Ecto neural progenitor cell (in vitro differentiated cells): ENCODE data around the gene LRRC17.
"Not testable (repeated sequence)": the region's sequence is repeated elsewhere in the genome, so short reads cannot be mapped to it uniquely, and the experiment has no call there.

Experiments used
- DNase-seq: peaks from one replicate; pipeline ENCODE4 v3.0.0-alpha.2; 2018; ENCODE audit warnings: low spot score

Gene LRRC17

DNA sequence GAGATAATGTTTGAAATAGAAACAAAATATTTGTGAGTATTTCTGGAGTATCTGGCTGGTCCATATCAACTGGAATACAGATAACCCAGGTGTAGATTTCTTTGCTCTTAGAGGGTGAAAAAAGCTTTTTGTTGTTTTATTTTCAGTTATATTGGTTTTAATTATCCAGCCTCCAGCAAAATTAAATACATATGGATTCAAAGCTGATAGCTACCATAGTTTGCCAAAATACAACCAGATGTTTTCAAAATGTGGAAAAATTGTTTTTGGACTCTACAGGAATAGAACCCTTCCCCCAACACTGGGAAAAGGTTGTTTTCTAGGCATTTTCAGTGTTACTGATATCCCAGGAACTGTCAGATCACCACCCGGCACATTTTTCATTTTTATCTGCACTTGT is 30.1 kb downstream of the LRRC17 start:
- DNase-seq = no peak

DNA sequence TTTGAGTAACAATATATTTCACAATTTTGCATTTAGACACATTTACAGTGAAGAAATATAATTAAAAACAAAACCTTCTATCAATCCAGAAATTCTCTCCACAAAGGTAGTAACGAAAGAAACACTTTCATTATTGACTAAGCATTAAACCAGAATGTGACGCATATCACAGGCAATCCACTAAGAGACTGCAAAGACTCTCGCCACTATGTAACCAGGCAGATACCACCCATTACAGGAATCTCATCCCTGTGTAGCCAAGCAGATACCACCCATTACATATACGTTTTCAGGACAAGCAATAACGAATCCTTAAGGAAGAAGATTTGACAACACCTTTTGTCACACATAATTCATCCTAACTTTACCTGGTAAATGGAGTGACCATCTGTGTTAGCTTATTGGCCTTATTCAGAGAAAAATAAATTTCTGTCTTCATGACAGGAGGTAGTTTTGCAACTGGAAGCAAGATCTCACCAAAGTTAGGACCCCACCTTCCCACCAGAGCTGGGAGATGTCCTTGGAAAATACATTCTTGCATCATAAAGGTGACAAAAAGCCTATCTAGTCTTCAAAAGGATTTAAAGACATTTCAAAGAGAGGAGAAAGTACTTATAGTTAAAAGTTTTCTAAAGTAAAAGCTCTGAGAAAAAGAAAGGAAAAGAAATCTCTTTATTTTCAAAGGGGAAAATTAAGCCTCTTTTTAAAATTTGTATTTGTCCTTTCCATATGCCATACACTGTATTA is 30.8 kb downstream of the LRRC17 start:
- DNase-seq = no peak

DNA sequence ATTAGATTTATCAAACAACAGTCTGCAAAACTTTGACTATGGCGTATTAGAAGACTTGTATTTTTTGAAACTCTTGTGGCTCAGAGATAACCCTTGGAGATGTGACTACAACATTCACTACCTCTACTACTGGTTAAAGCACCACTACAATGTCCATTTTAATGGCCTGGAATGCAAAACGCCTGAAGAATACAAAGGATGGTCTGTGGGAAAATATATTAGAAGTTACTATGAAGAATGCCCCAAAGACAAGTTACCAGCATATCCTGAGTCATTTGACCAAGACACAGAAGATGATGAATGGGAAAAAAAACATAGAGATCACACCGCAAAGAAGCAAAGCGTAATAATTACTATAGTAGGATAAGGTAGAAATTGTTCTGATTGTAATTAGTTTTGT is 31.4 kb downstream of the LRRC17 start:
- DNase-seq = no peak

DNA sequence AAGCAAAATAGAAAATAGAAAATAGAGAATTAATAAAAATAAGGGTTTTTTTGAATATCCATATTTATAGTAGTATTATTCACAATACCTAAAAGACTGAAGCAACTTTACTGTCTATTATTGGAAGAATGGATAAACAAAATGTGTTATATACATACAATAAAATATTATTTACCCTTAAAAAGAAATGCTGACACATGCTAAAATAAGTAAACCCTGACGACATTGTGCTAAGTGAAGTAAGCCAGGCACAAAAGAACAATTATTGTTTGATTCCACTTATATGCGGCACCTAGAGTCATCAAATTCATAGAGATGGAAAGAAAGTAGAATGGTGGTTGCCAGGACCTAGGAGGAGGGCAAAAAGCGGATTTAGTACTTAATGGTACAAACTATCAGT is 39.0 kb downstream of the LRRC17 start:
- DNase-seq = no peak

DNA sequence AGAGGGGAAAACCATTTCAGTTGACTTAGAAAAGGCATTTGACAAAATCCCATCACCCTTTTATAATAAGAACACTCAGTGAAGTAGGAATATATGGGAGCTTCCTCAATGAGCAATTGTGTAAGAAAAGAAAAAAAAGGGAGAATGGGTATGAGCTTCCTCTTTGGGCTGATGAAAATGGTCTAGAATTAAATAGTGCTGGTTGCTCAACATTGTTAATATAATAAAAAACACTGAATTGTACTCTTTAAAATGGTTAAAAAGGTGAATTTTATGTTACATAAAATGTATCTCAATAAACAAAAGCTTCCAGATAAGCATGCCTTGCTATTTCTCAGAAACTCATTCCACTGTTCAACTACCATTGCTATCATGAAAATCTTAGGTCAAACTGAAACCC is 40.6 kb downstream of the LRRC17 start:
- no peak for DNase-seq

DNA sequence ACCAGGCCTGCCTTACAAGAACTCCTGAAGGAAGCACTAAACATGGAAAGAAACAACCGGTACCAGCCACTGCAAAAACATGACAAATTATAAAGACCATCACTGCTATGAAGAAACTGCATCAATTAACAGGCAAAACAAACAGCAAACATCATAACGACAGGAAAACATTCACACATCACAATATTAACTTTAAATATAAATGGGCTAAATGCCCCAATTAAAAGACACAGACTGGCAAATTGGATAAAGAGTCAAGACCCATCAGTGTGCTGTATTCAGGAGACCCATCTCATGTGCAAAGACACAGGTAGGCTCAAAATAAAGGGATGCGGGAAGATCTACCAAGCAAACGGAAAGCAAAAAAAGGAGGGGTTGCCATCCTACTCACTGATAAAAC is 41.6 kb downstream of the LRRC17 start:
- DNase-seq = not testable (repeated sequence)

DNA sequence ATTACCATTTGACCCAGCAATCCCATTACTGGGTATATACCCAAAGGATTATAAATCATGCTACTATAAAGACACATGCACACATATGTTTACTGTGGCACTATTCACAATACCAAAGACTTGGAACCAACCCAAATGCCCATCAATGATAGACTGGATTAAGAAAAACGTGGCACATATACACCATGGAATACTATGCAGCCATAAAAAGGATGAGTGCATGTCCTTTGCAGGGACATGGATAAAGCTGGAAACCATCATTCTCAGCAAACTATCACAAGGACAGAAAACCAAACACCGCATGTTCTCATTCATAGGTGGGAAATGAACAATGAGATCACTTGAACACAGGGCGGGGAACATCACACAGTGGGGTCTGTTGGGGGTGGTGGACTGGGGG is 45.2 kb downstream of the LRRC17 start:
- not testable (repeated sequence) for DNase-seq

DNA sequence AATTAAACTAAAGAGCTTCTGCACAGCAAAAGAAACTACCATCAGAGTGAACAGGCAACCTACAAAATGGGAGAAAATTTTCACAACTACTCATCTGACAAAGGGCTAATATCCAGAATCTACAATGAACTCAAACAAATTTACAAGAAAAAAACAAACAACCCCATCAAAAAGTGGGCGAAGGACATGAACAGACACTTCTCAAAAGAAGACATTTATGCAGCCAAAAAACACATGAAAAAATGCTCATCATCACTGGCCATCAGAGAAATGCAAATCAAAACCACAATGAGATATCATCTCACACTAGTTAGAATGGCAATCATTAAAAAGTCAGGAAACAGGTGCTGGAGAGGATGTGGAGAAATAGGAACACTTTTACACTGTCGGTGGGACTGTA is 49.2 kb downstream of the LRRC17 start:
- DNase-seq = not testable (repeated sequence)

DNA sequence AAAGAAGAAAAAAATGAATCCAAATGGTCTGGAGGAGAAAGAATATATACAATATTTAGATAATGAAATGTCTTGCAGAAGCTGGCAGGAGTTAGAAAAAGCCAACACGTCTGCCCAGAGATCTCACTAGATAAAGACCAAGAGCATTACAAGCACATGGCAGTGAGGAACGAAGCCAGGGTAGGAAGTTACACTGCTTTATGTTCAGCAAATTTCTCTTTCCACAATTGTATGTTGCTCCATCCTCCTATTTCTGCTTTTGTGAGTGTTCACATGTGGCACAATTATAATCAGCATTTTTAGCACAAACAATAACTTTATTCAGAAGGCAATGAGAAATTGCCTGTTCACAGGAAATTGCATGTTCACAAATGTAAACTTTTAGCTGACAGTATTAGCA is 53.7 kb downstream of the LRRC17 start:
- DNase-seq = no peak

DNA sequence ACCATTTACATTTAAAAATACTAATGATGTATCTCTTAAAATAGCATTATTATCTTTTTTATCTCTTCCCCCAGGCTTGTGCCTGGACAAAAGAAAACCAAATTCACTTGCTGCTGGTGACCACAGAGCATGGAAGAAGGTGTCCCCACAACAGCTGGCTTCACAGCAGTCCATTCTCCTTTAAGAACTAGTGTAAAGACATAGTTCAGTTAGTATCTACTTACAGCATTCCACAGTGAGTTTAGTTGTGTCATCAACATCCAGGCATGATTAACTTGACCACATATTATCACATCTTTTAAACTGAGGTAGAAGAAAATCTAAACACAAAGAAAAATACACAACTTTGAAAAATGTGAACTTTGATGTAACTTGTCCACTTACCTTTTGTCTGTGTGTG is 55.0 kb downstream of the LRRC17 start:
- no peak for DNase-seq

DNA sequence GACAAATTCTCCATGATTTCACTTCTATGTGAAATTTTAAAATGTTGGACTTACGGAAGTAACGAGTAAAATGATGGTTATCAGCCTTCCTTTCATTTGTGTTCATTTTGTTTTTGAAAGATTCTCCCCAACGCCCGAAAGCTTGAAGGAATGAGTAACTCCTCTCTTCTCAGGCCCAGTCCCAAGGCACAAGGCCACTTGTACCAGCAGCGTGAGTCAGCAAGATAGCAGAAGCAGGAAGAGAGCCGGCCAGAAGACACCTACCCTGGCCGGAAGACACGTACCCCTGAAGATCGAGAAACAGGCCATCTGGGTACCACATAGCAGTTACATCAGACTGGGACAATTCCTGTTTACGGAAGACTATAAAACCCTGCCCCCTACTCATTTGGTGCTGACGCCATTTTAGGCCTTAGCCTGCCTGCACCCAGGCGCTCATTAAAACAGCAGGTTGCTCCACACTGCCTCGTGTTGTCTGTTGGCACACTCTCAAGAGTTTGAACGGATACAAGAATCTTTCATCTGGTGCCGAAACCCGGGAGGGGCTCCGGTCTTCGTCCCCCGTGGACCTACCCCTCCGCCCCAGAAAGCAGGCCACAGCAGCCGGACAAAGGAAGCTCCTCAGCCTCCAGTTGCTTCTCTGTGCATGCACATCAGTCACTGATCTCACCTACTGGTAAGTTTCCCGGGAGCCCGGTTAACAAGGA is 60.4 kb downstream of the LRRC17 start:
- DNase-seq = no peak

DNA sequence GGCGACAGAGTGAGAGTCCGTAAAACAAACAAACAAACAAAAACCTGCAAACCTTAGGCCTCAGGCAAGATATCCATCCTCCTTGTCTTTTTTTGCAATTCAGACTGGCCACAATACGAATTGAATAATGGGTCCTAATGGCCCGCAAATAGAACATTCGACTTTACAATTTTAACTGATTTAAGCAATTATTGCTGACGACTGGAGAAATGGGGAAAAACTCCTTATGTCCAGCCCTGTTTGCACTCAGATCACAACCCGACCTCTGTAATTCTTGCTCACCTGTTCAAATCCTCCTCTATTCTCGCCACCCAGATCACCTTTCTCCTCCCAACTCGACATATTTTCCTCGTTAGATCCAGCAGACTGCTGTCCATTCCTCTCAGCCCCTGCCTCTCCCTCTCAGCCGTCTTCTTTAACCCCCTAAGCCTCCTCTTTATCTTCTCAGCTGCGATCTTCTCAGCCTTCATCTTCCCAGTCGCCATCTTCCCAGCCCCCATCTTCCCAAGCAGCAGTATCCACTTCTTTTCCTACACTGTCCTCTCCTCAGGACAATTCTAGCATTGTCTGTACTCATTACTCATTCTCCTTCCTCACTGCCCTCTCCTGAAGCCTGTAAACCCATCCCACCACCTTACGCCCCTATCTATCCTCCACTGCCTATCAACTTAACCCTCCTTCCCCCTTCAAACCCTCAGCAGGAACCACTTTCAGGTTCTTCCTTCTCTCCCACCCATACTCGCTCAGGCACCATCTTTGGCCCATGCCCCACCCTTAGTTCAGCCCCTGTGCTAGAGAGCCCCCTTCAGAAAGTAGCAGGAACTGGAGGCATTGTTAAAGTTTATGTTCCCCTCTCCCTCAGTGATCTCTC is 61.8 kb downstream of the LRRC17 start:
- no peak for DNase-seq

DNA sequence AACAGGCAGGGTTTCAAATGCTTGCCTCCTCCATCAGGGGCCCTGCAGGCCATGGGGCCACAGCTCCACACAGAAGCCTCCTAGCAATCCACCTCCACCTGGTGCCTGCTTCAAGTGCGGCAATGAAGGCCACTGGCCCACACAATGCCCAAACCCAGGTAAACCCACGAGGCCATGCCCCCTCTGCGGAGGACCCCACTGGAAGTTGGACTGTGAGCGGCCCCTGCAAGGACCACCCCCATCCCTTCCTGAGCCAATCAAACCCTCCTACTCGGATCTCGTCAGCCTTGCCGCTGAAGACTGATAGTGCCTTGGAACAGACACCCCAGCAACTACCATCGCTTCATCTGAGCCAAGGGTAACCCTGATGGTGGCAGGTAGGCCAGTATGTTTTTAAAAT is 63.1 kb downstream of the LRRC17 start:
- no peak for DNase-seq

DNA sequence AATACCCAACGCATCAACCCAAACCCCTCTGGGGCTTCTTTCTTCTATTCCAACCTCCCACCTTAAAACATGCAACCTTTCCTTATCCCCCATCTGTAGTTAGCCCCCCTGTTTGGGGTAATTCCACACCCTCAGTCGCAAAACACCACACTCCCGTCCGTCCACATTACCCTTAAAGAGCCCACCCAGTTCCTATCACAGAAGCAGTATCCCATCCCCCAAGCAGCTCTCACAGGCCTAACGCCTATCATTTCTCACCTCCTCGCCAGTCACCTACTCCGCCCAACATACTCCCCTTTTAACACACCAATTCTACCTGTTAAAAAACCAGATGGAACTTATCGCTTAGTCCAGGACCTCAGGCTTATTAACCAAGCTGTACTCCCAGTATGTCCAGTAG is 63.7 kb downstream of the LRRC17 start:
- DNase-seq = no peak

DNA sequence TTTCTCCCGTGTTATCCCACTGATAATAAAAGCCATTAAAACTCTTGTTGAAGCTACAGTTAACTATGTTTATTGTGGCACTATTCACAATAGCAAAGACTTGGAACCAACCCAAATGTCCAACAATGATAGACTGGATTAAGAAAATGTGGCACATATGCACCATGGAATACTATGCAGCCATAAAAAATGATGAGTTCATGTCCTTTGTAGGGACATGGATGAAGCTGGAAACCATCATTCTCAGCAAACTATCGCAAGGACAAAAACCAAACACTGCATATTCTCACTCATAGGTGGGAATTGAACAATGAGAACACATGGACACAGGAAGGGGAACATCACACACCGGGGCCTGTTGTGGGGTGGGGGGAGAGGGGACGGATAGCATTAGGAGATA is 64.8 kb downstream of the LRRC17 start:
- not testable (repeated sequence) for DNase-seq

DNA sequence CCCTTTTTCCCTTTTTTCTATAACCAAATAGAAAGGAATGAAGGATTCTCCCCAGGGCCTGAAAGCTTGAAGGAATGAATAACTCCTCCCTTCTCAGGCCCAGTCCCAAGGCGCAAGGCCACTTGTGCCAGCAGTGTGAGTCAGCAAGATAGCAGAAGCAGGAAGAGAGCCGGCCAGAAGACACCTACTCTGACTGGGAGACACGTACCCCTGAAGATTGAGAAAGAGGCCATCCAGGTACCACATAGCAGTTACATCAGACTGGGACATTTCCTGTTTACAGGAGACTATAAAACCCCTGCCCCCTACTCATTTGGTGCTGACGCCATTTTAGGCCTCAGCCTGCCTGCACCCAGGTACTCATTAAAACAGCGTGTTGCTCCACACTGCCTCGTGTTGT is 65.5 kb downstream of the LRRC17 start:
- DNase-seq = no peak

DNA sequence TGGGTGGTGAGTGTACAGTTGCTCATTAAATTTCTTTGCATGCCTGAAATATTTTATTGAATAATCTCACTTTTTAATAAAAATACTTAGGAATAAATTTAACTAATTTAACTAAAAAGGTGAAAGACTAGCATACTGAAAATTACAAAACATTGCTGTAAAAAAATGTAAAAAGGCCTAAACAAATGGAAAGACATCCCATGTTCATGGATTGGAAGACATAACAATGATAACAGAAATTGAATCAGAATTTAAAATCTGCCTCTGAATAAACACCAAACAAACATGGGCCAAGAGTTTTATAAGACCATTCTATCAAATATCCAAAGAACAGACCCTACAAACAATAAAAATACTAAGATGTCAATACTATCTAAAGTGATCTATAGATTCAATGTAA is 66.9 kb downstream of the LRRC17 start:
- no peak for DNase-seq

DNA sequence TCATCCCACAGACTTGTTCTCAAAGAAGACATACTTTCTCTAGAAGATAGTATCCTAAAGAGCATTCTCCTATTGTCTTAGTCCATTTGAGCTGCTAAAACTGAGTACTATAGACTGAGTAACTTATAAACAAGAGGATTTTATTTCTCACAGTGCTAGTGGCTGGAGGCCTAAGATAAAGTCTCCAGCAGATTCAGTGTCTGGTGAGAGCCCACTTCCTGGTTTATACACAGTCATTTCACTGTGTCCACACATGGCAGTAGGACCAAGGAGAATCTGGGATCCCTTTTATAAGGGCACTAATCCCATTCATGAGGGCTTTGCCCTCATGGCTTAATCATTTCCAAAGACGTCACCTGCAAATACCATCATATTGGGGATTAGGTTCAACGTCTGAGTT is 68.7 kb downstream of the LRRC17 start:
- no peak for DNase-seq

DNA sequence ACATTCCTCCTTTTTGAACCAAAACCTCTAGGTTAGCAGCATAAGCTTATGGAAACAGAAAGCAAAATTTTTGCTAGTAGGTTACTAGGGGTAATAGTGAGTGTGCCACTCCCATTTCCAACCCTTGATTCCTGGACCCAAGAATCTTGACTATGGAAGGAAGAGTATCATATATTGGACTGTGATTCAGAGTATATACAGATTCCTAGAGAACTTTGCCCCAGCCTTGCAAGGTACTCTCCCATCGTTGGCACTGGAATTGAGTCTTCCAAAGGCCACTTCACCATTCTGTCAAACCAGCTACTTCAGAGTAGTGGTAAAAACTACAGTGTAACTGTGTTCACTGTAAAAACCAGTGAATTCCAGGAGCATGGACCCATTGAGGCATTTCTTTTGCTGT is 69.4 kb downstream of the LRRC17 start:
- DNase-seq = no peak

DNA sequence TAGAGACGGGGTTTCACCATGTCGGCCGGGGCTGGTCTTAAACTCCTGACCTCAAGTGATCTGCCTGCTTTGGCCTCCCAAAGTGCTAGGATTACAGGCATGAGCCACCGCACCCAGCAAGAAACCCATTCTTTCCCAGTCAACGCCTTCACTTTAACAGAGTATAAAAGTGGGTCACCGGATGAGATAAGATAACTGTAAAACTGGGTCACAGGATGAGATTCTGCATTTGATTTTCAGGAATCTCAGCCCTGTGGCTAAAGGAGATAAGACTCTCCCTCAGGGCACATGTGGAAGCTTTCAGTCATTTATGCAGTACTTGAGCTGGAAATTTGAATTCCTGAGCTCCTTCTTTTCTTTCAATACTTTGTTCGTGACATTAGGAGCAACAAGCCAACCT is 70.8 kb downstream of the LRRC17 start:
- no peak for DNase-seq

DNA sequence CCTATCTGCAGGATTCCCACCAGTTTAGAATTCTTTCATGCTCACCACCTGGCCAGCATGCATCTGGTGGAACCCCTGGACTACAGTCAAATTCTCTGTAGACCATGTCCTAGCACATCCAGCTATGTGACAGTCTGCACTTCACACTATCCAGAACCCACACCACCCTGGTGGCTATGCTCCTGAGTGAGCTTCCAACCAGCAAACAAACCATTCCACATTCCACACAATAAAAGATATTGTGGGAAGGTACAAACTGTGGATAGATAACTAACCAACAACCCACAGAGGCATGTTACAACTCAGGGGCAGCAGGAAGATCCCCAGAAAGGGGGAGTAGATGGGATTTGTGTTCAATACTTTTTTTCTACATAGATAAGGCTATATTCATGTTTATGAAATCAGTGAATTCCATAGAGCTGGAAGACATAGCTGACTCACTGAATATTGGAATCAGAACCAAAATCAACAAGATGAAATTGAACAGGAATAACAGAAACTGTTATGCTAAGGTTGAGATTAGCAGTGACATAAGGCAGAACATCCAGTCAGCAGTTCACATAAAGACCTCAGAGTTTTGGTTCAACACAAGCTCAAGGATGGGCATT is 72.5 kb downstream of the LRRC17 start:
- DNase-seq = no peak

DNA sequence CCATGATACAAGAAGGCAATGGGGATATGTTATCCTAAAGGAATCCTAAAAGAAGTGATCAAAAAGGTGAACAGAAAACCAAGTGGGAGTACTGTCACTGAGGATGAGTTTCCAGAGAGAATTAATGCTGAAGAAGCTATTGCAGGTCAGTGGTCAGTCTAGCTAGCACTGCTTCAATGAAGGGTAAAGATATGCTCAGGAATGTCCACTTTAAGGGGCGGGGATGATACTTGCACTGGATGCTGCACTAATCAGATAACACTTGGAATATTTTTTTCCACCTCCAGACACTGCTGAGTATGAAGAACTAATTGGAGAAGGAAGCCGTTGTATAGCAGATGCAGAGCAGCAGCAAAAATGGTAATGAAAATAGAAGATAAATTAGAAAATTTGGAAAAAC is 75.3 kb downstream of the LRRC17 start:
- no peak for DNase-seq
